ENCODE data around the gene RFC1. TPM values are rescaled to one million over a fixed set of nuclear protein-coding genes. Genes with fewer than 3 reads are reported as not detected.
A peak's percentile ranks its signal among the peaks of the same experiment; 100 is the strongest.
"Not testable (repeated sequence)": the region's sequence is repeated elsewhere in the genome, so short reads cannot be mapped to it uniquely, and the experiment has no call there.

Gene RFC1
- total RNA-seq, 1 donor from 2014 or later, result 50.2 TPM

DNA sequence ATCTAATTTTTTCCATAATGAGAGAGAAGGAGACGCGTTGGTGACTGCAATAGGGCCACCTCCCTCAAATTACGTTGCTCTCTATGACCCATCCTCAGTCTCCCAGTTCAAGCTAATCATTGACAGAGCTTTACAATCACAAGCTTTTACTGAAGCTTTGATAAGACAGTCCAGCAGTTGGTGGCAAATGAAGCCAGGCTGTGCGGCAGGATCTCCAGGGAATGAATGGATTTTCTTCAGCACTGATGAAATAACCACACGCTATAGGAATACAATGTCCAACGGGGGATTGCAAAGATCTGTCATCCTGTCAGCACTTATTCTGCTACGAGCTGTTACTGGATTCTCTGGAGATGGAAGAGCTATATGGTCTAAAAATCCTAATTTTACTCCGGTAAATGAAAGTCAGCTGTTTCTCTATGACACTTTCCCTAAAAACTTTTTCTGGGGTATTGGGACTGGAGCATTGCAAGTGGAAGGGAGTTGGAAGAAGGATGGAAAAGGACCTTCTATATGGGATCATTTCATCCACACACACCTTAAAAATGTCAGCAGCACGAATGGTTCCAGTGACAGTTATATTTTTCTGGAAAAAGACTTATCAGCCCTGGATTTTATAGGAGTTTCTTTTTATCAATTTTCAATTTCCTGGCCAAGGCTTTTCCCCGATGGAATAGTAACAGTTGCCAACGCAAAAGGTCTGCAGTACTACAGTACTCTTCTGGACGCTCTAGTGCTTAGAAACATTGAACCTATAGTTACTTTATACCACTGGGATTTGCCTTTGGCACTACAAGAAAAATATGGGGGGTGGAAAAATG, 40.8 kb upstream of the RFC1 start, which contains the start of gene KLB:
KLB (plus strand) TSS at position 168 of the 821 bp plus-strand sequence; CDS start at position 188, 20 bp downstream.
- ATAC-seq, result peak in 1 of 2 donors; percentile 52
- intact Hi-C loops (cut with DNase I), result no loop called here
- Histone ChIP-seq H3K9me3 (no peaks in the 10 kb centered on the region), H3K36me3 (no peaks in the 10 kb centered on the region), H3K27ac (no peak within 1 kb of the TSS), H3K4me3 (no peak within 1 kb of the TSS), H3K27me3 (ENCODE audit: low read depth) (no peaks in the 10 kb centered on the region), H3K4me1 (no peaks in the 10 kb centered on the region)
- TF ChIP-seq CTCF (IDR thresholded peaks at IDR 0.05), result no peak
- no peak for DNase-seq

DNA sequence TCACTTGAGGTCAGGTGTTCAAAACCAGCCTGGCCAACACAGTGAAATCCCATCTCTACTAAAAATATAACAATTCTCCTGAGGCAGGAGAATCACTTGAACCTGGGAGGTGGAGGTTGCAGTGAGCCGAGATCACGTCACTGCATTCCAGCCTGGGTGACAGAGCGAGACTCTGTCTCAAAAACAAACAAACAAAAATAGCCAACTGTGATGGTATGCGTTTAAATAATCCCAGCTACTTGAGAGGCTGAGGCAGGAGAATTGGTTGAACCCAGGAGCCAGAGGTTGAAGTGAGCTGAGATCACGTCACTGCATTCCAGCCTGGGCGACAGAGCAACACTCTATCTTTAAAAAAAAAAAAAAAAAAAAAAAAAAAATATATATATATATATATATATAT, 35.5 kb upstream of the RFC1 start:
- H3K36me3 ChIP-seq; H3K4me1 ChIP-seq; intact Hi-C loops (cut with DNase I); H3K9me3 ChIP-seq; DNase-seq; H3K4me3 ChIP-seq; H3K27ac ChIP-seq; H3K27me3 ChIP-seq (ENCODE audit: low read depth): not testable (repeated sequence)
- peak; percentile 72 to 94 for ATAC-seq

- Histone ChIP-seq H3K27ac (no peak overlapping the region), H3K27me3 (ENCODE audit: low read depth) (no peaks in the 10 kb centered on the region), H3K4me3 (no peak overlapping the region), H3K36me3 (no peaks in the 10 kb centered on the region), H3K9me3 (no peaks in the 10 kb centered on the region), H3K4me1 (no peaks in the 10 kb centered on the region)
- no peak for TF ChIP-seq CTCF (IDR thresholded peaks at IDR 0.05)
- DNase-seq (no peak), ATAC-seq (no peak)
- intact Hi-C loops (cut with DNase I), result no loop called here
Measured at GRCh38 chr4:39394706-39395105, 28.5 kb upstream of the RFC1 start.

DNA sequence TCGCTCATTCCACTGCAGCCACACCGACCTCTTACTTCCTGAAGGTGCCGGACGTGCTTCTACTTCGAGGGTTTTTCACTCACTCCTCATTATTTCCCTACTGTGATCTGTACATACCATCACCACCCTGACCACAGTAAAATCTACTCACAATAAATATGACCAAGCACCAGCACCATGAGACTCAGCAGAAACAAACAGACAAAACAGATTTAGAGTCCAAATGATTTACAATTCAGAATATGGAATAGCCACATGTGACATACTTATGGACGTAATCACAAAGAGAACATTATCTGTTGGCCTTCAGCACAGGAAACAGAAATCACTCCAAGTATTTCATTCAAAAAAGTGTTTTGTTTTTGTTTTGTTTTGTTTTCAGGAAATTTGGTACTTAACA, 24.4 kb upstream of the RFC1 start:
- H3K4me3 ChIP-seq, result no peak overlapping the region
- ATAC-seq (no peak), DNase-seq (no peak)
- no peaks in the 10 kb centered on the region for H3K9me3 ChIP-seq
- H3K36me3 ChIP-seq, result no peaks in the 10 kb centered on the region
- H3K4me1 ChIP-seq, result no peaks in the 10 kb centered on the region
- no peaks in the 10 kb centered on the region for H3K27me3 ChIP-seq (ENCODE audit: low read depth)
- no peak overlapping the region for H3K27ac ChIP-seq
- intact Hi-C loops (cut with DNase I), result no loop called here
- no peak for TF ChIP-seq CTCF (IDR thresholded peaks at IDR 0.05)

- no peak overlapping the region for H3K27ac ChIP-seq
- intact Hi-C loops (cut with DNase I), result no loop called here
- no peaks in the 10 kb centered on the region for H3K36me3 ChIP-seq
- H3K4me1 ChIP-seq, result no peaks in the 10 kb centered on the region
- DNase-seq (no peak), ATAC-seq (no peak)
- H3K27me3 ChIP-seq (ENCODE audit: low read depth), result no peaks in the 10 kb centered on the region
- no peak overlapping the region for H3K4me3 ChIP-seq
- no peak for TF ChIP-seq CTCF (IDR thresholded peaks at IDR 0.05)
- H3K9me3 ChIP-seq, result no peaks in the 10 kb centered on the region
Measured at GRCh38 chr4:39384563-39384962, 18.4 kb upstream of the RFC1 start.

DNA sequence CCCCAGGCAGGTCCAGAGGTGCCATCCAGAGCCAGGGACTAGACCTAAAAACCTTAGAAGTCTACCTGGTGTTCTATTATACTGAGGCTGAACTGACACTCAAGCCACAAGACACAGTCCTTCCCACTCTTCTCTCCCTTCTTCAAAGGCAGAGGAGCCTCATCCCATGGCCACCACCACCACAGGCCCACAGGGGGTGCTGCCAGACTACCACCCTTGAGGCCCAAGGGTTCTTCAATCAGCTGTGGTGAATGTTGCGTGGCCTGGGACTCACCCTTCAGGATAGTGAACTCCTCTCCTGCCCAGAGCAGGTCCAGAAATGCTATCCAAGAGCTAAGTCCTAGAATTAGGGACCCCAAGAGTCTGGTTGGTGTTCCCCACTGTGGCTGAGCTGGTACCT, 17.5 kb upstream of the RFC1 start:
- no peak for DNase-seq
- Histone ChIP-seq H3K4me3 (no peak overlapping the region), H3K36me3 (no peaks in the 10 kb centered on the region), H3K9me3 (no peaks in the 10 kb centered on the region), H3K27ac (no peak overlapping the region), H3K4me1 (no peaks in the 10 kb centered on the region), H3K27me3 (ENCODE audit: low read depth) (no peaks in the 10 kb centered on the region)
- peak in 1 of 2 donors; percentile 35 for ATAC-seq
- TF ChIP-seq CTCF (IDR thresholded peaks at IDR 0.05), result no peak
- intact Hi-C loops (cut with DNase I), result no loop called here

Measured in lower lobe of right lung (tissue), 2 donors.